ENCODE results near the gene C1orf52. TPM values are rescaled to one million over a fixed set of nuclear protein-coding genes. Genes with fewer than 3 reads are reported as not detected.

The C1orf52 gene
- total and polyA plus RNA-seq, 2 of the 13 experiments (the other 11 are each of a cell fraction or from before 2014, with no cell fraction given), result 19.4 to 27.4 TPM

DNA sequence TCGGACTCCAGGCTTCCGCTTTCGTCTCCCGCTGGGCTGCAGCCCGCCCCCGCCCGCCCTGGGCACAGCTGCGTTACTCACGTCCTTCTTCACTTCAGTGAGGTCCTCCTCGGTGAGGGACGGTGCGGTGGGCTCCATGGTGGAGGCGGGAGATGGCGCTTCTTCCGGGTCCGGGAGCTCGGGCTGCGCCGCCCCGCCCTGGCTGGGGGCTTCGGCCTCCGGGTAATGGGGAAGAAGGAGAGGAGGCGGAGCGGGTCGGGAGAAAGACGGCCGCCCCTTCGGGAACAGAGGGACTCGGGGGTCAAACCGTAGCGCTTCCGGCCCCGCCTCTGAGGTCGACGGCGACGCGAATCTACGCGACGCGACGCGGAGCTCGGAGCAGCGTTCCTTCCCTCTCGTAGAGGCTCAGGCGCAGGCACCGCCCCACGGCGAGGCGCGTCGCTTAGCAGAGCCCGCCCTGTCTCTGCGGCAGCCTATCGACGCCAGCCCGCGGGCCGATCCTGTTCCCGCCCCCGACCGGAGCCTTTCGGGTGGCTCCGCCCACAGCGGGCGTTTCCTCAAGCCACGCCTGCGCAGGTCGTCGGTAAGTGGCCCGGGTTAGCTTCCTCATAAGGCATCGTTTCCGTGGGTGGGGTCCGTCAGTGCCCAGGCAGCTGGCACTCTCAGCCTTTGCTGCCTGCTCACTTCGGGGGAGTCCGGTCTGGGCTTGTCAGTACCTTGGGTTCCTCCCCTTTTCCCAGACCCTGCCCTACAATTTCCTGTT, 16.9 kb upstream of the C1orf52 start, which contains the start of gene BCL10 (continued):
- TF ChIP-seq, protein P1, sequence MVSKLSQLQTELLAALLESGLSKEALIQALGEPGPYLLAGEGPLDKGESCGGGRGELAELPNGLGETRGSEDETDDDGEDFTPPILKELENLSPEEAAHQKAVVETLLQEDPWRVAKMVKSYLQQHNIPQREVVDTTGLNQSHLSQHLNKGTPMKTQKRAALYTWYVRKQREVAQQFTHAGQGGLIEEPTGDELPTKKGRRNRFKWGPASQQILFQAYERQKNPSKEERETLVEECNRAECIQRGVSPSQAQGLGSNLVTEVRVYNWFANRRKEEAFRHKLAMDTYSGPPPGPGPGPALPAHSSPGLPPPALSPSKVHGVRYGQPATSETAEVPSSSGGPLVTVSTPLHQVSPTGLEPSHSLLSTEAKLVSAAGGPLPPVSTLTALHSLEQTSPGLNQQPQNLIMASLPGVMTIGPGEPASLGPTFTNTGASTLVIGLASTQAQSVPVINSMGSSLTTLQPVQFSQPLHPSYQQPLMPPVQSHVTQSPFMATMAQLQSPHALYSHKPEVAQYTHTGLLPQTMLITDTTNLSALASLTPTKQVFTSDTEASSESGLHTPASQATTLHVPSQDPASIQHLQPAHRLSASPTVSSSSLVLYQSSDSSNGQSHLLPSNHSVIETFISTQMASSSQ (IDR thresholded peaks at IDR 0.05; ENCODE audit: low read depth), result no peak
- TF ChIP-seq, protein P1 (CRISPR knock-in tag; IDR thresholded peaks at IDR 0.05; ENCODE audit: borderline replicate concordance), result peak; percentile 52; the same call in 1 of the 2 replicates
- peak; percentile 22; the same call in 1 of the 2 replicates for TF ChIP-seq IRF2 (CRISPR knock-in tag; IDR thresholded peaks at IDR 0.05)
- TF ChIP-seq RCOR2 (CRISPR knock-in tag; IDR thresholded peaks at IDR 0.05), result no peak
- TF ChIP-seq, protein P2, sequence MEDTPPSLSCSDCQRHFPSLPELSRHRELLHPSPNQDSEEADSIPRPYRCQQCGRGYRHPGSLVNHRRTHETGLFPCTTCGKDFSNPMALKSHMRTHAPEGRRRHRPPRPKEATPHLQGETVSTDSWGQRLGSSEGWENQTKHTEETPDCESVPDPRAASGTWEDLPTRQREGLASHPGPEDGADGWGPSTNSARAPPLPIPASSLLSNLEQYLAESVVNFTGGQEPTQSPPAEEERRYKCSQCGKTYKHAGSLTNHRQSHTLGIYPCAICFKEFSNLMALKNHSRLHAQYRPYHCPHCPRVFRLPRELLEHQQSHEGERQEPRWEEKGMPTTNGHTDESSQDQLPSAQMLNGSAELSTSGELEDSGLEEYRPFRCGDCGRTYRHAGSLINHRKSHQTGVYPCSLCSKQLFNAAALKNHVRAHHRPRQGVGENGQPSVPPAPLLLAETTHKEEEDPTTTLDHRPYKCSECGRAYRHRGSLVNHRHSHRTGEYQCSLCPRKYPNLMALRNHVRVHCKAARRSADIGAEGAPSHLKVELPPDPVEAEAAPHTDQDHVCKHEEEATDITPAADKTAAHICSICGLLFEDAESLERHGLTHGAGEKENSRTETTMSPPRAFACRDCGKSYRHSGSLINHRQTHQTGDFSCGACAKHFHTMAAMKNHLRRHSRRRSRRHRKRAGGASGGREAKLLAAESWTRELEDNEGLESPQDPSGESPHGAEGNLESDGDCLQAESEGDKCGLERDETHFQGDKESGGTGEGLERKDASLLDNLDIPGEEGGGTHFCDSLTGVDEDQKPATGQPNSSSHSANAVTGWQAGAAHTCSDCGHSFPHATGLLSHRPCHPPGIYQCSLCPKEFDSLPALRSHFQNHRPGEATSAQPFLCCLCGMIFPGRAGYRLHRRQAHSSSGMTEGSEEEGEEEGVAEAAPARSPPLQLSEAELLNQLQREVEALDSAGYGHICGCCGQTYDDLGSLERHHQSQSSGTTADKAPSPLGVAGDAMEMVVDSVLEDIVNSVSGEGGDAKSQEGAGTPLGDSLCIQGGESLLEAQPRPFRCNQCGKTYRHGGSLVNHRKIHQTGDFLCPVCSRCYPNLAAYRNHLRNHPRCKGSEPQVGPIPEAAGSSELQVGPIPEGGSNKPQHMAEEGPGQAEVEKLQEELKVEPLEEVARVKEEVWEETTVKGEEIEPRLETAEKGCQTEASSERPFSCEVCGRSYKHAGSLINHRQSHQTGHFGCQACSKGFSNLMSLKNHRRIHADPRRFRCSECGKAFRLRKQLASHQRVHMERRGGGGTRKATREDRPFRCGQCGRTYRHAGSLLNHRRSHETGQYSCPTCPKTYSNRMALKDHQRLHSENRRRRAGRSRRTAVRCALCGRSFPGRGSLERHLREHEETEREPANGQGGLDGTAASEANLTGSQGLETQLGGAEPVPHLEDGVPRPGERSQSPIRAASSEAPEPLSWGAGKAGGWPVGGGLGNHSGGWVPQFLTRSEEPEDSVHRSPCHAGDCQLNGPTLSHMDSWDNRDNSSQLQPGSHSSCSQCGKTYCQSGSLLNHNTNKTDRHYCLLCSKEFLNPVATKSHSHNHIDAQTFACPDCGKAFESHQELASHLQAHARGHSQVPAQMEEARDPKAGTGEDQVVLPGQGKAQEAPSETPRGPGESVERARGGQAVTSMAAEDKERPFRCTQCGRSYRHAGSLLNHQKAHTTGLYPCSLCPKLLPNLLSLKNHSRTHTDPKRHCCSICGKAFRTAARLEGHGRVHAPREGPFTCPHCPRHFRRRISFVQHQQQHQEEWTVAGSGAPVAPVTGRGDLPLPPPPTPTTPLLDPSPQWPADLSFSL (CRISPR knock-in tag; IDR thresholded peaks at IDR 0.05), result peak; percentile 71; the same call in 1 of the 2 replicates
- TF ChIP-seq ZNF17 (CRISPR knock-in tag; IDR thresholded peaks at IDR 0.05), result no peak
- peak; percentile 68; the same call in 1 of the 2 replicates for TF ChIP-seq ZFY (CRISPR knock-in tag; IDR thresholded peaks at IDR 0.05)
- TF ChIP-seq BHLHE40 (IDR thresholded peaks at IDR 0.05; ENCODE audit: low read length), result no peak
- no peak for TF ChIP-seq ZBTB1 (CRISPR knock-in tag; IDR thresholded peaks at IDR 0.05; ENCODE audit: borderline replicate concordance)
- TF ChIP-seq DPF2 (CRISPR knock-in tag; IDR thresholded peaks at IDR 0.05; ENCODE audit: borderline replicate concordance, low read depth), result no peak; the same call in 1 of the 2 replicates
- TF ChIP-seq, protein P3, sequence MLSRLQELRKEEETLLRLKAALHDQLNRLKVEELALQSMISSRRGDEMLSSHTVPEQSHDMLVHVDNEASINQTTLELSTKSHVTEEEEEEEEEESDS (CRISPR knock-in tag; IDR thresholded peaks at IDR 0.05; ENCODE audit: borderline replicate concordance), result peak; percentile 72; the same call in 1 of the 2 replicates
- TF ChIP-seq XRCC5 (optimal IDR thresholded peaks at IDR 0.05; ENCODE audit: low read length), result peak; percentile 48
- TF ChIP-seq TBX2 (CRISPR knock-in tag; IDR thresholded peaks at IDR 0.05; ENCODE audit: borderline replicate concordance), result peak; percentile 83
- TF ChIP-seq NR1H2 (CRISPR knock-in tag; IDR thresholded peaks at IDR 0.05; ENCODE audit: borderline replicate concordance, low read depth), result no peak
- TF ChIP-seq, protein P4, sequence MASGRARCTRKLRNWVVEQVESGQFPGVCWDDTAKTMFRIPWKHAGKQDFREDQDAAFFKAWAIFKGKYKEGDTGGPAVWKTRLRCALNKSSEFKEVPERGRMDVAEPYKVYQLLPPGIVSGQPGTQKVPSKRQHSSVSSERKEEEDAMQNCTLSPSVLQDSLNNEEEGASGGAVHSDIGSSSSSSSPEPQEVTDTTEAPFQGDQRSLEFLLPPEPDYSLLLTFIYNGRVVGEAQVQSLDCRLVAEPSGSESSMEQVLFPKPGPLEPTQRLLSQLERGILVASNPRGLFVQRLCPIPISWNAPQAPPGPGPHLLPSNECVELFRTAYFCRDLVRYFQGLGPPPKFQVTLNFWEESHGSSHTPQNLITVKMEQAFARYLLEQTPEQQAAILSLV (CRISPR knock-in tag; IDR thresholded peaks at IDR 0.05; ENCODE audit: borderline replicate concordance), result peak; percentile 79; the same call in 1 of the 2 replicates

Data from HepG2 (cell line).